SK-N-SH (cell line): ENCODE measurements around the gene RPA3. TPM values are rescaled to one million over a fixed set of nuclear protein-coding genes. Genes with fewer than 3 reads are reported as not detected.

Source experiments
- CTCF ChIA-PET: fragments of 300-600, 350-600 bp; formaldehyde crosslinking; extraction: SDS; loops from one replicate; lab custom pipeline; 2021; lab: Yijun Ruan, JAX
- POLR2A ChIA-PET: fragments of 350-600 bp; sonication (Branson Sonifier 250); formaldehyde crosslinking; extraction: SDS; loops from one replicate; lab custom pipeline; 2020; ENCODE audit warnings: antibody characterized with exemption, inconsistent platforms; lab: Yijun Ruan, JAX
- DNase-seq: peaks from one replicate; pipeline ENCODE4 v3.0.0; 2012
- H2AFZ ChIP-seq: fragments of 200-600 bp; sonication (generic); 2 replicates; pipeline ENCODE4 v1.8.1; 2016; ENCODE audit warnings: antibody characterized with exemption, mild to moderate bottlenecking, low read depth
- H3F3A ChIP-seq: fragments of 200-600 bp; sonication (generic); replicated peaks from 2 replicates; pipeline ENCODE3; 2016; ENCODE audit warnings: antibody characterized with exemption, mild to moderate bottlenecking; ENCODE audit not compliant: insufficient read depth
- H3K27ac ChIP-seq, 2 experiments: fragments of 200-500 bp in 1 of 2; fragments of 200-600 bp in 1 of 2; sonication (Bioruptor generic) in 1 of 2; sonication (generic), shearing (Covaris generic) in 1 of 2; 2 replicates each; pipeline versions ENCODE4 v1.5.1 to v1.6.1; 2014 to 2016; ENCODE audit warnings: low read depth in 2 of 2, inconsistent platforms in 1 of 2, low read length in 1 of 2, mild to moderate bottlenecking in 1 of 2, mixed read lengths in 1 of 2
- H3K27me3 ChIP-seq: fragments of 200-600 bp; sonication (generic), shearing (Covaris generic); 2 replicates; pipeline ENCODE4 v1.6.1; 2016; ENCODE audit warnings: mixed run types; ENCODE audit not compliant: insufficient read depth
- H3K36me3 ChIP-seq, 2 experiments: fragments of 200-500 bp in 1 of 2; fragments of 200-600 bp in 1 of 2; sonication (Bioruptor generic) in 1 of 2; sonication (generic) in 1 of 2; replicated peaks in 1 of 2; 2 replicates each; pipeline versions ENCODE3 to v1.5.1; 2014 to 2016; ENCODE audit warnings: low read length in 1 of 2, mild to moderate bottlenecking in 1 of 2; ENCODE audit not compliant: insufficient read depth in 2 of 2, control insufficient read depth in 1 of 2
- H3K4me1 ChIP-seq, 2 experiments: fragments of 200-500 bp in 1 of 2; fragments of 200-600 bp in 1 of 2; sonication (Bioruptor generic) in 1 of 2; sonication (generic), shearing (Covaris generic) in 1 of 2; 2 replicates each; pipeline versions ENCODE4 v1.5.1 to v1.6.1; 2014 to 2016; ENCODE audit warnings: low read depth in 1 of 2, low read length in 1 of 2, mixed run types in 1 of 2; ENCODE audit not compliant: insufficient read depth in 2 of 2, control insufficient read depth in 1 of 2
- H3K4me2 ChIP-seq: fragments of 200-600 bp; sonication (generic), shearing (Covaris generic); 2 replicates; pipeline ENCODE4 v1.6.1; 2017; ENCODE audit warnings: mixed run types
- H3K4me3 ChIP-seq, 2 experiments: fragments of 200-500 bp in 1 of 2; fragments of 200-600 bp in 1 of 2; sonication (Bioruptor generic) in 1 of 2; sonication (generic), shearing (Covaris generic) in 1 of 2; 2 replicates each; pipeline versions ENCODE4 v1.5.1 to v1.8.1; 2014 to 2016; ENCODE audit warnings: low read depth in 2 of 2, inconsistent platforms in 1 of 2, low read length in 1 of 2, mild to moderate bottlenecking in 1 of 2, mixed read lengths in 1 of 2, moderate library complexity in 1 of 2
- H3K79me2 ChIP-seq: fragments of 200-600 bp; sonication (generic); 2 replicates; pipeline ENCODE4 v1.8.1; 2017; ENCODE audit warnings: mild to moderate bottlenecking; ENCODE audit not compliant: insufficient read depth
- H3K9ac ChIP-seq: fragments of 200-600 bp; sonication (generic); 2 replicates; pipeline ENCODE4 v1.6.1; 2017; ENCODE audit warnings: mixed run types
- H3K9me2 ChIP-seq: fragments of 200-600 bp; sonication (generic); 2 replicates; pipeline ENCODE4 v1.6.1; 2017; ENCODE audit warnings: mixed run types
- H3K9me3 ChIP-seq: fragments of 200-600 bp; sonication (generic); 2 replicates; pipeline ENCODE4 v1.6.1; 2017; ENCODE audit warnings: mixed run types, mild to moderate bottlenecking, moderate library complexity
- H4K20me1 ChIP-seq: fragments of 200-600 bp; sonication (generic); 2 replicates; pipeline ENCODE4 v1.6.1; 2017; ENCODE audit warnings: mild to moderate bottlenecking, mixed run types; ENCODE audit not compliant: insufficient read depth
- CTCF ChIP-seq: fragments of 200-600 bp; sonication (generic); IDR thresholded peaks from 2 replicates; pipeline ENCODE4 v1.6.1; 2017; ENCODE audit warnings: antibody characterized with exemption, mild to moderate bottlenecking, moderate library complexity
- ELF1 ChIP-seq: IDR thresholded peaks from 2 replicates; pipeline ENCODE4 v1.4.0; 2012
- EP300 ChIP-seq, 2 experiments: IDR thresholded peaks; 2 replicates each; pipeline versions ENCODE4 v1.4.0 to v1.6.1; 2012; ENCODE audit warnings: borderline replicate concordance in 1 of 2, low read depth in 1 of 2, low read length in 1 of 2
- EZH2phosphoT487 ChIP-seq: fragments of 200-600 bp; sonication (generic); IDR thresholded peaks from 2 replicates; pipeline ENCODE4 v1.6.1; 2017; ENCODE audit warnings: low read depth, mixed run types, mild to moderate bottlenecking, antibody characterized with exemption, moderate library complexity, borderline replicate concordance
- GABPA ChIP-seq: IDR thresholded peaks from 2 replicates; pipeline ENCODE4 v1.4.0; 2012; ENCODE audit warnings: low read depth, mild to moderate bottlenecking
- MEF2A ChIP-seq: IDR thresholded peaks from 2 replicates; pipeline ENCODE4 v1.4.0; 2012; ENCODE audit warnings: low read depth, borderline replicate concordance
- TCF12 ChIP-seq: IDR thresholded peaks from 2 replicates; pipeline ENCODE4 v1.4.0; 2012
- ZBTB33 ChIP-seq: IDR thresholded peaks from 2 replicates; pipeline ENCODE4 v1.4.0; 2012; ENCODE audit warnings: low read depth, borderline replicate concordance
- WGBS: methylation state at CpG from one replicate; pipeline ENCODE4 v1.1.6; 2017; ENCODE audit warnings: low lambda C conversion rate; 5-methylcytosine and 5-hydroxymethylcytosine counted together
- polyA plus RNA-seq, 3 experiments: library from polyadenylated mRNA; depleted of rRNA; stranded (reverse); fragments of >200 nt; gene quantifications; 2 replicates each; pipeline ENCODE4 v1.2.3, GENCODE V29; 2012
- TF ChIP-seq, protein P1 (sequence below): fragments of 150-350 bp; IDR thresholded peaks from 2 replicates; pipeline ENCODE4 v1.6.1; 2017; ENCODE audit warnings: antibody characterized with exemption, low read length, low read depth, borderline replicate concordance

Gene RPA3
- polyA plus RNA-seq, 1 of the 3 experiments (the other 2 are of a cell fraction) = 39.0 TPM

DNA sequence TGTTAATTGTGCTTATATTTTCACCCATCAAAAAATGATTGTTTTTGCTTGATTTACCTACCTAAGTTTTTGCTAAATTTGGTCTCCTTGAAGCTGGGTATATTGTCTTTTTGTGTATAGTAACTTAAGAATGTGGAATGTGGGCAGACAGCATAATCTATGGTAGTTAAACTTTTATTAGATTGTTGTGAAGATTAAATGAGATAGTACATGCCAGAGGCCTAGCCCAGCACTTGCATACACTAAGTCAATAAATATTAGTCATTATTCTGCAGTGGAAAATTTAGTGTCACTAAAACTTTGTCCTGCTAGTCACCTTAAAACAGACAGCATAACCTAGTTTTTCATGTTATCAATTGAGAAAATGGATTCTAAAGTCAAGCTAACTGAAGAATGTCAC, 19.3 kb upstream of the RPA3 start:
- Histone ChIP-seq H3K36me3 (no peaks in the 10 kb centered on the region), H3K9me2 (no peaks in the 10 kb centered on the region), H3K79me2 (no peaks in the 10 kb centered on the region), H3K9me3 (no peaks in the 10 kb centered on the region), H3F3A (no peaks in the 10 kb centered on the region), H3K4me2 (no peak overlapping the region), H3K27me3 (no peaks in the 10 kb centered on the region), H3K4me1 (peaks cover 0 to 5% of the 10 kb centered on the region in 2 experiments; a peak in 1 of 4 replicates), H2AFZ (no peak overlapping the region), H3K27ac (no peak overlapping the region), H3K9ac (no peak overlapping the region), H3K4me3 (no peak overlapping the region), H4K20me1 (no peaks in the 10 kb centered on the region)
- ChIA-PET CTCF (interaction anchor here (0.7 to 2.6 kb wide), 5 partner anchors 9 to 125 kb away, joined by 3 to 11 read pairs (median 5); no protein-coding TSS in a partner anchor), POLR2A (no interaction called here)
- DNase-seq = no peak
- no peak for TF ChIP-seq GABPA
- no peak for TF ChIP-seq CTCF
- no peak for TF ChIP-seq EZH2phosphoT487
- TF ChIP-seq ELF1 = no peak
- TF ChIP-seq MEF2A = no peak

GRCh38 chr7:7736671-7737070, 18.3 kb upstream of the RPA3 start:
- Histone ChIP-seq H3K9me3 (no peaks in the 10 kb centered on the region), H2AFZ (no peak overlapping the region), H3K4me3 (no peak overlapping the region), H3K9me2 (no peaks in the 10 kb centered on the region), H3K27ac (no peak overlapping the region), H3F3A (no peaks in the 10 kb centered on the region), H3K4me2 (no peak overlapping the region), H4K20me1 (no peaks in the 10 kb centered on the region), H3K9ac (no peak overlapping the region), H3K36me3 (no peaks in the 10 kb centered on the region), H3K27me3 (no peaks in the 10 kb centered on the region), H3K4me1 (peaks cover 0 to 5% of the 10 kb centered on the region in 2 experiments; a peak in 2 of 4 replicates), H3K79me2 (no peaks in the 10 kb centered on the region)
- no peak for DNase-seq
- TF ChIP-seq TCF12 (no peak), EP300 (IDR thresholded peaks at IDR 0.05; ENCODE audit: borderline replicate concordance in 1 of 2, low read depth in 1 of 2, low read length in 1 of 2) (no peak), ZBTB33 (no peak)
- TF ChIP-seq, protein P1, sequence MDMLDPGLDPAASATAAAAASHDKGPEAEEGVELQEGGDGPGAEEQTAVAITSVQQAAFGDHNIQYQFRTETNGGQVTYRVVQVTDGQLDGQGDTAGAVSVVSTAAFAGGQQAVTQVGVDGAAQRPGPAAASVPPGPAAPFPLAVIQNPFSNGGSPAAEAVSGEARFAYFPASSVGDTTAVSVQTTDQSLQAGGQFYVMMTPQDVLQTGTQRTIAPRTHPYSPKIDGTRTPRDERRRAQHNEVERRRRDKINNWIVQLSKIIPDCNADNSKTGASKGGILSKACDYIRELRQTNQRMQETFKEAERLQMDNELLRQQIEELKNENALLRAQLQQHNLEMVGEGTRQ = no peak
- 100% methylated on average over 2 of the region's 2 CpGs for WGBS
- ChIA-PET POLR2A (no interaction called here), CTCF (interaction anchor here (0.6 to 1.9 kb wide), 3 partner anchors 17 to 37 kb away, joined by 3 to 7 read pairs (median 3); no protein-coding TSS in a partner anchor)
